Upper lobe of left lung (tissue), 4 donors: ENCODE data around the gene JAZF1.

Experiments
- POLR2A ChIP-seq, 4 donors: fragments of 450-650 bp; IDR thresholded peaks; one replicate each; pipeline ENCODE4 v1.5.1; 2016 to 2017; ENCODE audit warnings: antibody characterized with exemption in 4 of 4, mild to moderate bottlenecking in 2 of 4
- TF ChIP-seq, protein P1 (sequence below), 6 experiments: fragments of 450-650 bp in 4 of 6; fragments of 200-600 bp in 2 of 6; sonication (generic) in 2 of 6; IDR thresholded peaks; one replicate each; pipeline ENCODE4 v1.5.1; 2016 to 2019; ENCODE audit warnings: antibody characterized with exemption in 6 of 6

GRCh38 chr7:27996141-27996540 is 184.5 kb downstream of the JAZF1 start:
- TF ChIP-seq, protein P1, sequence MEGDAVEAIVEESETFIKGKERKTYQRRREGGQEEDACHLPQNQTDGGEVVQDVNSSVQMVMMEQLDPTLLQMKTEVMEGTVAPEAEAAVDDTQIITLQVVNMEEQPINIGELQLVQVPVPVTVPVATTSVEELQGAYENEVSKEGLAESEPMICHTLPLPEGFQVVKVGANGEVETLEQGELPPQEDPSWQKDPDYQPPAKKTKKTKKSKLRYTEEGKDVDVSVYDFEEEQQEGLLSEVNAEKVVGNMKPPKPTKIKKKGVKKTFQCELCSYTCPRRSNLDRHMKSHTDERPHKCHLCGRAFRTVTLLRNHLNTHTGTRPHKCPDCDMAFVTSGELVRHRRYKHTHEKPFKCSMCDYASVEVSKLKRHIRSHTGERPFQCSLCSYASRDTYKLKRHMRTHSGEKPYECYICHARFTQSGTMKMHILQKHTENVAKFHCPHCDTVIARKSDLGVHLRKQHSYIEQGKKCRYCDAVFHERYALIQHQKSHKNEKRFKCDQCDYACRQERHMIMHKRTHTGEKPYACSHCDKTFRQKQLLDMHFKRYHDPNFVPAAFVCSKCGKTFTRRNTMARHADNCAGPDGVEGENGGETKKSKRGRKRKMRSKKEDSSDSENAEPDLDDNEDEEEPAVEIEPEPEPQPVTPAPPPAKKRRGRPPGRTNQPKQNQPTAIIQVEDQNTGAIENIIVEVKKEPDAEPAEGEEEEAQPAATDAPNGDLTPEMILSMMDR (IDR thresholded peaks at IDR 0.05) = no peak
- no peak for TF ChIP-seq POLR2A (IDR thresholded peaks at IDR 0.05)
